ENCODE data around the gene TSHZ1. TPM values are rescaled to one million over a fixed set of nuclear protein-coding genes. Genes with fewer than 3 reads are reported as not detected.

The TSHZ1 gene
- total RNA-seq, 2 donors from 2014 or later, result 13.9 to 17.4 TPM

GRCh38 chr18:75208155-75208835 lies 2.3 kb upstream of the TSHZ1 start:
- TF ChIP-seq CTCF (IDR thresholded peaks at IDR 0.05), result no peak
- no peaks in the 10 kb centered on the region for H3K36me3 ChIP-seq
- H3K9me3 ChIP-seq, result no peaks in the 10 kb centered on the region
- ATAC-seq (ENCODE audit: insufficient number of reproducible peaks, low FRiP score, low read depth) (no peak), DNase-seq (ENCODE audit: low spot score) (no peak)
- peak overlapping the region; percentile 98 for H3K4me3 ChIP-seq
- peaks cover 33 to 62% of the 10 kb centered on the region in 2 donors for H3K4me1 ChIP-seq (ENCODE audit: control insufficient read depth in 1 of 2, low read depth in 2 of 2)
- peak overlapping the region; percentile 92 to 96 for H3K27ac ChIP-seq
- no peaks in the 10 kb centered on the region for H3K27me3 ChIP-seq (replicated peaks; ENCODE audit: insufficient read depth)

- H3K9me3 ChIP-seq, result no peaks in the 10 kb centered on the region
- peaks cover 36 to 59% of the 10 kb centered on the region in 2 donors for H3K4me1 ChIP-seq (ENCODE audit: control insufficient read depth in 1 of 2, low read depth in 2 of 2)
- DNase-seq (ENCODE audit: low spot score) (no peak), ATAC-seq (ENCODE audit: insufficient number of reproducible peaks, low FRiP score, low read depth) (no peak)
- H3K27ac ChIP-seq, result peak overlapping the region; percentile 92 to 96
- no peaks in the 10 kb centered on the region for H3K36me3 ChIP-seq
- no peak for TF ChIP-seq CTCF (IDR thresholded peaks at IDR 0.05)
- peak overlapping the region; percentile 98 for H3K4me3 ChIP-seq
- H3K27me3 ChIP-seq (replicated peaks; ENCODE audit: insufficient read depth), result no peaks in the 10 kb centered on the region
These were observed 1.8 kb upstream of the TSHZ1 start for GRCh38 chr18:75208836-75209128.

GRCh38 chr18:75209129-75209950 lies 1.3 kb upstream of the TSHZ1 start, which contains the start of gene PTGR3:
Gene PTGR3, minus strand, starts transcription at chr18:75209139. Its CDS starts 81 bp downstream, at chr18:75209058.
- Histone ChIP-seq H3K9me3 (no peaks in the 10 kb centered on the region), H3K27me3 (replicated peaks; ENCODE audit: insufficient read depth) (no peaks in the 10 kb centered on the region), H3K4me3 (peak within 1 kb of the TSS; percentile 98), H3K36me3 (no peaks in the 10 kb centered on the region), H3K27ac (peak within 1 kb of the TSS; percentile 92 to 96), H3K4me1 (ENCODE audit: control insufficient read depth in 1 of 2, low read depth in 2 of 2) (peaks cover 36 to 58% of the 10 kb centered on the region in 2 donors)
- ATAC-seq (ENCODE audit: insufficient number of reproducible peaks, low FRiP score, low read depth), result peak; percentile 44
- no peak for TF ChIP-seq CTCF (IDR thresholded peaks at IDR 0.05)
- DNase-seq (ENCODE audit: low spot score), result peak; percentile 60

- no peaks in the 10 kb centered on the region for H3K27me3 ChIP-seq (replicated peaks; ENCODE audit: insufficient read depth)
- peaks cover 33 to 58% of the 10 kb centered on the region in 2 donors for H3K4me1 ChIP-seq (ENCODE audit: control insufficient read depth in 1 of 2, low read depth in 2 of 2)
- no peak for DNase-seq (ENCODE audit: low spot score)
- ATAC-seq (ENCODE audit: insufficient number of reproducible peaks, low FRiP score, low read depth), result no peak
- no peaks in the 10 kb centered on the region for H3K36me3 ChIP-seq
- peak overlapping the region; percentile 92 to 96 for H3K27ac ChIP-seq
- peak overlapping the region; percentile 98 for H3K4me3 ChIP-seq
- no peak for TF ChIP-seq CTCF (IDR thresholded peaks at IDR 0.05)
- no peaks in the 10 kb centered on the region for H3K9me3 ChIP-seq
These were observed 692 bp upstream of the TSHZ1 start for GRCh38 chr18:75209951-75210258.

GRCh38 chr18:75211002-75211621 lies 515 bp downstream of the TSHZ1 start:
- Histone ChIP-seq H3K9me3 (no peaks in the 10 kb centered on the region), H3K4me1 (ENCODE audit: control insufficient read depth in 1 of 2, low read depth in 2 of 2) (peaks cover 29 to 48% of the 10 kb centered on the region in 2 donors), H3K36me3 (no peaks in the 10 kb centered on the region), H3K27ac (peak overlapping the region; percentile 92 to 96), H3K27me3 (replicated peaks; ENCODE audit: insufficient read depth) (no peaks in the 10 kb centered on the region), H3K4me3 (peak overlapping the region; percentile 98)
- TF ChIP-seq CTCF (IDR thresholded peaks at IDR 0.05), result no peak
- ATAC-seq (ENCODE audit: insufficient number of reproducible peaks, low FRiP score, low read depth), result no peak
- DNase-seq (ENCODE audit: low spot score), result no peak
